Esophagus squamous epithelium (tissue), 4 donors: Measurements from ENCODE around the gene SAMD7.

Source experiments
- CTCF ChIP-seq, 6 experiments: fragments of 450-650 bp in 4 of 6; fragments of 200-600 bp in 2 of 6; sonication (generic) in 2 of 6; IDR thresholded peaks; one replicate each; pipeline ENCODE4 v1.5.1; 2016 to 2019; ENCODE audit warnings: antibody characterized with exemption in 6 of 6, mild to moderate bottlenecking in 4 of 6, moderate library complexity in 4 of 6
- POLR2A ChIP-seq, 4 donors: fragments of 450-650 bp; IDR thresholded peaks; one replicate each; pipeline ENCODE4 v1.6.1; 2017; ENCODE audit warnings: antibody characterized with exemption in 4 of 4, mild to moderate bottlenecking in 4 of 4, moderate library complexity in 3 of 4

GRCh38 chr3:169940470-169941181 is 29.3 kb downstream of the SAMD7 start:
- TF ChIP-seq CTCF (IDR thresholded peaks at IDR 0.05) (no peak), POLR2A (IDR thresholded peaks at IDR 0.05) (no peak)
